Brain microvascular endothelial cell (primary cell): ENCODE results near the gene U2AF1L4.

Experiments used
- DNase-seq: peaks from one replicate; pipeline ENCODE4 v3.0.0-alpha.2; 2020
- H3K27ac ChIP-seq: fragments of 250-450 bp; sonication (Bioruptor Pico); 2 replicates; pipeline ENCODE4 v1.5.1; 2020; ENCODE audit warnings: mild to moderate bottlenecking, moderate library complexity
- H3K27me3 ChIP-seq: fragments of 250-450 bp; sonication (Bioruptor Pico); replicated peaks from 2 replicates; pipeline ENCODE4 v1.5.1; 2020; ENCODE audit warnings: mild to moderate bottlenecking
- H3K36me3 ChIP-seq: fragments of 250-450 bp; sonication (Bioruptor Pico); replicated peaks from 2 replicates; pipeline ENCODE4 v1.5.1; 2020; ENCODE audit warnings: mild to moderate bottlenecking
- H3K4me3 ChIP-seq: 2 replicates; pipeline ENCODE4 v1.5.1; 2011; ENCODE audit warnings: low read depth, mild to moderate bottlenecking, control low read depth, low read length, moderate library complexity
- CTCF ChIP-seq: IDR thresholded peaks from 2 replicates; pipeline ENCODE4 v1.5.1; 2011; ENCODE audit warnings: low read depth, mild to moderate bottlenecking, moderate library complexity, low read length, control low read depth, inconsistent platforms; ENCODE audit errors: missing control alignments
- in situ Hi-C: cut with HindIII; loops from 2 replicates; pipeline ENCODE4 v1.10.0; 2017; ENCODE audit warnings: low sequenced_read_pairs, low pct_ligation_motif_present

U2AF1L4 gene

GRCh38 chr19:35717665-35718344, 27.4 kb downstream of the U2AF1L4 start, which contains the start of gene KMT2B:
KMT2B (plus strand) TSS chr19:35718003; CDS start chr19:35718019, 16 bp downstream.
- peak within 1 kb of the TSS; percentile 72 for H3K27ac ChIP-seq
- DNase-seq = no peak
- peak within 1 kb of the TSS; percentile 82 for H3K4me3 ChIP-seq
- H3K27me3 ChIP-seq = no peaks in the 10 kb centered on the region
- in situ Hi-C loops = no loop called here
- TF ChIP-seq CTCF = no peak
- H3K36me3 ChIP-seq = peaks cover 22% of the 10 kb centered on the region

DNA sequence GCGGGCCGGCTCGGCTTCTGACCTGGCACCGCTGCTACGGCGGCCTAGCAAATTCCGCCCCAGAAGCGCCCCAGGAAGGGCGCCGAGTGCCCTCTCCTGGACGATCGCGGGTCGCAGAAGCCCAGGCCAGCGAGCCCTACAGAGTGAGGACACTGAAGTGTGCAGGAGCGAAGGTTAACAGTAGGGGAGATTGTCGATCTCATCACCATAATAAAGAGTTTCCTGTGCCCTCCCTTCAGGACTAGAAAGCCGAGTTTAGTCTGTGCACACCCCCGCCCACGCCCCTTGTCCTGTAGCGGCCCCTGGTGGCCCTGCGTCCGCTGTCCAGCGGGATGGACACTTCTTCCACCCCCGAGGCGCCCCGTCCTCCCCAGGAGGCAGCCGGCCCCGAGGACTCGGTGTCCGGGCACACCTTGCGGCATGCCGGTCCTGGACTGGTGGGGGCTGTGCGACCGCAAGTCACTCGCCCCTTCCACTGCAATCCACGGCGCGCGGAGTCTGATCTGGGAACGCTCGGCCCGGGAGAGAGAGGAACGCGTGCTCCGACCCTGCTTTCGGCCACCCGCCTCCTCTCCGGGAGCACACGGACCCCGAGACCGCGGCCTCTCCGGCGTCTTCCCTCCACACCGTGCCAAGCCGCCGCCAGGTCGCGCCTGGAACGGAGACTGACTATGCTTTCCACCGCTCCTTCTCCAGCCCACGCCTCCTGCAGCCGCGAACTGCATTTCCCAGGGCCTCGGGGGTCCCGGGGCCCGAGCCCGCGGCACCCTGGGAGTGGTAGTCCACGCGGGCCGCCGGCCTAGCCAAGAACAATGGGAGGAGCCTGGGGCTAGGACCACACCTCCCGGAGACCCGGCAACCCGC, 28.2 kb downstream of the U2AF1L4 start:
- peak; percentile 87 for TF ChIP-seq CTCF
- in situ Hi-C loops = no loop called here
- peaks cover 14% of the 10 kb centered on the region for H3K36me3 ChIP-seq
- DNase-seq = peak; percentile 91
- H3K4me3 ChIP-seq = peak overlapping the region; percentile 76
- H3K27ac ChIP-seq = peak overlapping the region; percentile 72
- H3K27me3 ChIP-seq = no peaks in the 10 kb centered on the region

DNA sequence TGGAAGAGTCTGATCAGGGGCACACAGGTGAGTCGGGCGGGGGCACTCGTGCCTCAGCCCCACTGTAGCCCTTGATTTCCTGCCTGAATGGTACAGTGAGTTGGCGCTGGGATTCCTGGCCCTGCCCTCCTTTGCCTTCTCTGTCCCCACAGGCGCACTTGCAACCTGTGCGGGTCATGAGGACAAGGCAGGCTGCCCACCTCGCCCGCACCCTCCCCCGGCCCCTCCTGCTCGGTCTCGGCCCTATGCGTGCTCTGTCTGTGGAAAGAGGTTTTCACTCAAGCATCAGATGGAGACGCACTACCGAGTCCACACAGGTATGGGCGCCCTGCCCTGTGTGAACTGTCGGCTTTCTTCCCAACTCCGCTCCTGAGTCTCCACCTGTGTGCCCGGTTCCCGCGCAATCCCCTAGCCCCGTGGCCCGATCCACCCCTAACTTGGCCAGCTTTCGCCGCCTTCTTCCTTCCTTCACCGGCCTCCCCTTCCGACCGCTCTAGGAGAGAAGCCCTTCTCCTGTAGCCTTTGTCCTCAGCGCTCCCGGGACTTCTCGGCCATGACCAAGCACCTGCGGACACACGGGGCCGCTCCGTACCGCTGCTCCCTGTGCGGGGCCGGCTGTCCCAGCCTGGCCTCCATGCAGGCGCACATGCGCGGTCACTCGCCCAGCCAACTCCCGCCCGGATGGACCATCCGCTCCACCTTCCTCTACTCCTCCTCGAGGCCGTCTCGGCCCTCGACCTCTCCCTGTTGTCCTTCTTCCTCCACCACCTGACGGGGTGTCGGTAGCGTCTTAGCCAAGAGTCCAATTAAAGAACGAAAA, 29.0 kb downstream of the U2AF1L4 start:
- DNase-seq = peak; percentile 9
- no peak for TF ChIP-seq CTCF
- peaks cover 9% of the 10 kb centered on the region for H3K36me3 ChIP-seq
- H3K27me3 ChIP-seq = no peaks in the 10 kb centered on the region
- peak overlapping the region; percentile 76 for H3K4me3 ChIP-seq
- in situ Hi-C loops = no loop called here
- no peak overlapping the region for H3K27ac ChIP-seq

GRCh38 chr19:35715355-35715809, 29.8 kb downstream of the U2AF1L4 start:
- Histone ChIP-seq H3K27me3 (no peaks in the 10 kb centered on the region), H3K27ac (no peak overlapping the region), H3K4me3 (no peak overlapping the region), H3K36me3 (peaks cover 6% of the 10 kb centered on the region)
- no peak for TF ChIP-seq CTCF
- in situ Hi-C loops = no loop called here
- no peak for DNase-seq

DNA sequence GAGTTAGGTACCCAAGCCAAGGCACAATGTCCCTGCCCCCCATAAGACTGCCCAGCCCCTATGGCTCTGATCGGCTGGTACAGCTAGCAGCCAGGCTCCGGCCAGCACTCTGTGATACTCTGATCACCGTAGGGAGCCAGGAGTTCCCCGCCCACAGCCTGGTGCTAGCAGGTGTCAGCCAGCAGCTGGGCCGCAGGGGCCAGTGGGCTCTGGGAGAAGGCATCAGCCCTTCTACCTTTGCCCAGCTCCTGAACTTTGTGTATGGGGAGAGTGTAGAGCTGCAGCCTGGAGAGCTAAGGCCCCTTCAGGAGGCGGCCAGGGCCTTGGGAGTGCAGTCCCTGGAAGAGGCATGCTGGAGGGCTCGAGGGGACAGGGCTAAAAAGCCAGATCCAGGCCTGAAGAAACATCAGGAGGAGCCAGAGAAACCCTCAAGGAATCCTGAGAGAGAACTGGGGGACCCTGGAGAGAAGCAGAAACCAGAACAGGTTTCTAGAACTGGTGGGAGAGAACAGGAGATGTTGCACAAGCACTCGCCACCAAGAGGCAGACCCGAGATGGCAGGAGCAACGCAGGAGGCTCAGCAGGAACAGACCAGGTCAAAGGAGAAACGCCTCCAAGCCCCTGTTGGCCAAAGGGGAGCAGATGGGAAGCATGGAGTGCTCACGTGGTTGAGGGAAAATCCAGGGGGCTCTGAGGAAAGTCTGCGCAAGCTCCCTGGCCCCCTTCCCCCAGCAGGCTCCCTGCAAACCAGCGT, 30.4 kb downstream of the U2AF1L4 start:
- Histone ChIP-seq H3K27ac (no peak overlapping the region), H3K36me3 (peaks cover under 1% of the 10 kb centered on the region), H3K4me3 (no peak overlapping the region), H3K27me3 (no peaks in the 10 kb centered on the region)
- TF ChIP-seq CTCF = no peak
- in situ Hi-C loops = no loop called here
- DNase-seq = no peak
